HG03565 (cell line): ENCODE results near the gene CNTNAP2.
"Not testable (repeated sequence)": the region's sequence is repeated elsewhere in the genome, so short reads cannot be mapped to it uniquely, and the experiment has no call there.

ENCODE experiments used
- ATAC-seq: cut with Tn5 transposase; IDR thresholded peaks from one replicate; pipeline ENCODE4 v1.9.1; 2021; ENCODE audit warnings: mild to moderate bottlenecking, moderate library complexity; ENCODE audit not compliant: unreplicated experiment

The CNTNAP2 gene

DNA sequence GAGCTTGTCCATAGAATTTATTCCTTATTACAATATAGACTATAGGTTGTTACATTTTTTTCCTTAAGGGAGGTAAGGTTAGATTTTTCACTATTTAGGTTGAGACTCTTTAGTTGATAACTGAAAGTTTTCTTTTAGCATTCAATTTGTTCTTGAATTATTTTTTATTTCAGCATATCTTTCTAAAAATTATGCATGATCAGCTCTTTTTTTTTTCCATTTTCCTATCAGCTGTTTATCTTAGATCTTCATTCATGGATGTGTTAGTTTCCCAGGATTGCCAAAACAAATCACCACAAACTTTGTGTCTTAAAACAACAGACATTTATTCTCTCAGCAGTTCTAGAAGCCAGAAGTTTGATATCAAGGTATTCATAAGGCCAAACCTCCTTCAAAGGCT is 1558.1 kb downstream of the CNTNAP2 start:
- no peak for ATAC-seq

DNA sequence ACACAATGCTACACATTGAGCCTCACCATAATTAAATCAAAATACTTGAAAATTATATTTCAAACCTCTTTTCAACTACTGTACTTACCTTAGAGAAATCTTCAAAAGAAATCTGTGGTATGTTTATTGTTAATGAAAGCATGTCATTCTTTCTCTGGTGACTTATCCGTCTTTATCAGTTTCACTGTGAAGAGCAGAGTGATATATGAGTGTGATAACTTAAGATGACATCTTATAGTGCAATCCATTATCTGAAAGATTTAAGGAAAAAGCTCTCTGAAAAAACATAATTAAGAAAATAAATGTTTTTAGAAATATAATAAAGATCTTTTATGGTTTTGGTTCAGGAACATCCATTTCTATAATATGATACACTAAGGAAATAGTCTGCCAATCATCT is 1562.3 kb downstream of the CNTNAP2 start:
- ATAC-seq: no peak

DNA sequence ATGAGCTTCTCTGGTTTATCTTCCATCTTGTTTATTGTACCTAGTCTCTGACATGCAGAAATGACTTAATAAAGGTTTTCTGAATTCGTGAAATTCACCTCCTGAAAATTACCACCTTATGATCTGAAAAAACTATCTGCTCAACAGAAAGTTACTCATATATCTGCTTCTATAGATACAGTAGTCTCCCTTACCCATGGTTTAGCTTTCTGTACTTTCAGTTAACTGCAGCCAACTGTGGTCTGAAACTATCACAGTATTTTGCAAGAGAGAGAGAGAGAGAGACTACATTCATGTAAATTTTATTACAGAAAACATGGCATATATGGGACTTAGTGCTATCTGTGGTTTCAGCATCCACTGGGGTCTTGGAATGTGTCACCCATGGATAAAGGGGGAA is 1564.9 kb downstream of the CNTNAP2 start:
- no peak for ATAC-seq

DNA sequence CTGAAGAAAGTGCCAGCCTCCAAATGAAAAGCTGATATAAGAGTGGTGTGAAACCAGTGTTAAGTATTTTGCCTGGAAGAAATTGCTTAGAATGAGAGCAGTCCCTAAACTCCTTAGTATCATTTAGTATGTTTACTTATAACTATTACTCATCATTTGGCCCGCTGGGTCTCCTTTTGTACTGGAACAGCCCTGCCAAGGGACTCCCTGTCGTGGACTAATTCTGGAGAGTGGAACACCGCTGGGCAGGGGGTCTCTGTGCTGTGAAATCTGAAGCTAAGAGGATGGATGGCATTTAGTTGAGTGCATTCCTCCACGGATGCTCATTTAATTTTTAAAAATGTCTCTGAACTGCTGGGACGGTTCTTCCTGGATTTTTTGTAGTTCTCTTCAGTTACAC is 1584.1 kb downstream of the CNTNAP2 start:
- no peak for ATAC-seq

DNA sequence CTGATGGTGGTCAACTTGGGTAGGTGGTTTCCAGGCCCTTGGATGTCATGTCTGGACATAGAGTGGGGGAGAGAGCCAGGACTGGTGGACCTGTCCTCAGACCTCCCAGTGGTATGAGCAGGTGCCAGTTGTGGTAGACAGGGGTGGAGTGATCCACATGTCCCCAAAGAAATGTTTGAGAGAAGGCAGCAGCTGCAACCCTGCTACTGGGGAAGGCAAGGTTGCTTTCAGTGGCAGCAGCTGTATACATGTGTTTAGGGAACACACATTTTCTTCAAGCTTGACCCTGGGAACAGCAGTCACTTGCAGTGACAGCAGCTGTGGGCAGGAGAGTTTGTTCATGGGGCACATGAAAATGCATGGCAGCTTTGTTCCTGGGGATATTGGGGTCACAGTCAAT is 1591.3 kb downstream of the CNTNAP2 start:
- ATAC-seq: no peak

DNA sequence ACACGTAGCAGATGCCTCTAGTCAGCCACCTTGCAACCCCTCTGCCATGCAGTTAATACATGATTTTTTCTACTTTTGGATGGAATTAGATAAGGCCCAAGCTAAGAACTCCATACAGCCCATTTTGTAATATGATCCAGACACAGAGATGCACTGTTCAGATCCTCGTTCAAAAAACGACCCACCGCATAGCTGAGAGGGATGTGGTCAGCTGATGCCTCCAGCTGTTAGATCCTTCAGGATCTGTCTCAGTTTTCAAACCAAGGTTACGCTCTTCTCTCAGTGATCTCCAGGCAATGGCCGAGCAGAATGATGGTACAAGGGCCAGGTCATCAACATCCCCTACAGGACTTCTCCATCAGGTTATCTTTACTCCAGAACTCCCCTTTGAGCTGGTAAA is 1592.3 kb downstream of the CNTNAP2 start:
- no peak for ATAC-seq

DNA sequence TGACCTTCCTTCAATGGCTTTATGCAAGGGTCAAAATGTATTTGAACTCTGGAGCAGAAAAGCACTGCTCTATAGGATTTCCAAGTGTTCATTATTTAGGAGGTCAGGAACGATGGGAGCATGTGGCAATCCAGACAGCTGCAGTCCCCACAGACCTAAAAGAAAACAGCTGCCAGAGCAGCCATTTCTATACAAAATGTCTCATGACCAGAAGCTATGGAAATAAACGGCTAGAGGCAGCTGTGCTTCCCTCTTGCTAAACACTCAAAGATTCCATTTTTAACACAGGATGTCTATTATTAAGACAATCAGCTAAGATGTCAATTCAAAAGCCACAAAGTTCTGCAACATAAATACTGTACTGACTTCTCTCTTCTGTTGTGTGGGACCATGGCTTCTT is 1594.8 kb downstream of the CNTNAP2 start:
- no peak for ATAC-seq

DNA sequence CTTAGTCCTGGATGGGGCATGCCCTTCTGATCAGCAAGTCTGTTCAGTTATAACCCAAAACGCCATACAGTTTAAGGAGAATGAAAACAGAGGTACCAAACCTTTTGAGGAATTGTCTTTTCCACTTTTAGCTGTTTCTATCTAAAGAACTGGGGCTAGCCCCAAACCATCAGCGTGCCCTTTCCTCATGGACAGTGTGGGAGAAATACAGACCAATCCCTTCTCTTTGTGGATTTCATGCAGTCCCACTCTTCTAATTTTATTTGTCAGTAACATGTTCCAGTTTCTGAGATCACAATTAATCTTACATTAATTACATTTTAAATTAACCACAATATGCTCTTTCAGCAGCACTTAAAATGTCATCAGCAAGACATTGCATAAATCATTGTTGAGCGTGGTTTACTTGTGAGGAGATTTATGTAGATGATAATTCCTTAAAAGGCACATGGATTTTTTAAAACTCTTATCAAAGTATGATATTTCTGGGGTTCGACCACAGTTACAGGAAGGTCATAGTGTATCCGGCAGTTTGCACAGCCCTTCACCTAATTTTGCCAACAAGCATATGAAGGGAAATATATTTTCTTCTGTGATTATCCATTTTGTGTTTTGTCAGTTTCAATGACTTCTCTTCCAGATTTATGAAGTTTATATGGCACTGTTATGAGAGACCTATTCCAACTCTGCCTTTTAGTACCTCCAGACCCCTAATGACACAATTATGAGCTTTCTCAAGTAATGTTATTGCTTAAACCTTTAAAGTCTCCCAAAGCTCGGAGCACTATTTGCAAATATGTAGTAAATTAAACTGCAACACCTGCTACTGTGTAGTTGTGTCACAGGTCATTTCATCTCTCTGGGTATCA is 1605.6 kb downstream of the CNTNAP2 start:
- no peak for ATAC-seq

DNA sequence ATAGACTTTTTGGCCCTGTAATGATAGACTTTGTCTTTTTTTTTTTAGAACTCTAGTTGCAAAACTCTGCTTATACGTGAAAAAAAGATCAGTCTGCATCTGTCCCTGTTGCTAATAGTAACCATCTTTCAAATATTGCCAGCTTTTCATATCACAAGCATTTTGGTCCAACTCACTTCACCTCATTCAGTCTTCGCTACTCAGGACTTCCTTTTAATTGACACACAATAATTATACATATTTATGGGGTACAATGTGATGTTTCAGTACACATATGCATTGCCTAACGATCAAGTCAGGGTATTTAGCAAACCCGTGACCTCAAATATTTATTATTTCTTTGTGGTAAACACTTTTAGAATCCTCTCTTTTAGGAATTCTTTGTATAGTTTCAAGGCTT is 1606.9 kb downstream of the CNTNAP2 start:
- no peak for ATAC-seq

DNA sequence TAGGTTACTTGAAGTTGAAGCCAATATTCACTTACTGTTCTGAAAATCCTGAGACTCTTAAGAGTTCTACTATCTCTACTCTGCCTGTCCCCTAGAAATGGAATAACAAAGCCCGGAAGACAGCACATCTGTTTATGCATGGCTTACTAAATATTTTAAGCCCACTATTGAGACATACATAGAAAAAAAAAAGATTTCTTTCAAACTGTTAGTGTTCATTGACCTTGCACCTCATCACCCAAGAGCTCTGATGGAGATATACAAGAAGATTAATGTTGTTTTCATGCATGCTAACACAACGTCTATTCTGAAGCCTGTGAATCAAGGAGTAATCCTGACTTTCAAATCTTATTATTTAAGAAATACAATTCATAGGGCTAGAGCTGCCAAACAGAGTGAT is 1614.7 kb downstream of the CNTNAP2 start:
- no peak for ATAC-seq

DNA sequence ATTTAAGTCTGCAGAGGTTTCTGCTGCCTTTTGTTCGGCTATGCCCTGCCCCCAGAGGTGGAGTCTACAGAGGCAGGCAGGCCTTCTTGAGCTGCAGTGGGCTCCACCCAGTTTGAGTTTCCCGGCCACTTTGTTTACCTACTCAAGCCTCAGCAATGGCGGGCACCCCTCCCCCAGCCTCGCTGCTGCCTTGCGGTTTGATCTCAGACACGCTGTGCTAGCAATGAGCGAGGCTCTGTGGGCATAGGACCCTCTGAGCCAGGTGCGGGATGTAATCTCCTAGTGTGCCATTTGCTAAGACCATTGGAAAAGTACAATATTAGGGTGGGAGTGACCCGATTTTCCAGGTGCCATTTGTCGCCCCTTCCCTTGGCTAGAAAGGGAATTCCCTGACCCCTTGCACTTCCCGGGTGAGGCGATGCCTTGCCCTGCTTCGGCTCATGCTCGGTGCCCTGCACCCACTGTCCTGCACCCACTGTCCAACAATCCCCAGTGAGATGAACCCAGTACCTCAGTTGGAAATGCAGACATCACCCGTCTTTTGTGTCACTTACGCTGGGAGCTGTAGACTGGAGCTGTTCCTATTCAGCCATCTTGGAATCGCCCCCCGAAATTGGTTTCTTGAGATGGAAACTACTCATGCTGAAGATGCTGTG is 1621.1 kb downstream of the CNTNAP2 start:
- not testable (repeated sequence) for ATAC-seq

DNA sequence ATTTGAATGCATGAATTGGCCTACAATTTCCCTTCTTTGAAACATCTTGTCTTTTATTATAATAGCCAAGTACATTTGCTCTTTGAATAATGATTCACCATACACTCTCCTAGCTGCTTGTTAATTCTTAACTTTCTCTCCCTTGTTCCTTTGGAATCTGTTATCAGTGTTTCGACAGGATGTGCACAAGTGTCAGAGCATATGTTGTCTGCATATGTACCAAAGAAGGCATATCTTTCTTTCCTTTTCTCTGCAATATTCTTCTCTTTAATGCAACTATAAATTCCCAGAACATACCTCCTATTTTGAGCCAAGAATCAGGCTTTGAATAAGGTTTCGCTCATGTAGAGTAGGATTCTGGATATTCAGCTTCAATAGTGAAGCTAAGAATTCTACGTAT is 1625.7 kb downstream of the CNTNAP2 start:
- ATAC-seq: no peak

DNA sequence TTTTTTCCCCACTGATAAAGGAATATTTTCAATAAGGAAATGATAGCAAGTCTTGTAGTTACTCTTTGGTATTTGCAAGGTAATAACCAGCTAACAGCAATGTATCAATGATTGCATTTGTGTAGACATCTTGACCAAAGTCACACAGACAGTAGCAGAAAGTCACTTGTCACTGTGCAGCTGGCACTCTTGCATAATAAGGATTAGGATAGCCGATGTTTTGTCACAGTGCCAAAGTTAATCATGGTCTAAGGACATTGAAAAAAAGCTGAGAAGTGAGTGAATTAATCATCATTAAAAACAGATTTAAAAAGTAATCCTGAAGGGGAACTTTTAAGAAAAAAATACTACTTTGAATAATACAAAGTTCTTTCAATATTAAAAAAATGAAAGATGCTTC is 1639.7 kb downstream of the CNTNAP2 start:
- ATAC-seq: no peak

DNA sequence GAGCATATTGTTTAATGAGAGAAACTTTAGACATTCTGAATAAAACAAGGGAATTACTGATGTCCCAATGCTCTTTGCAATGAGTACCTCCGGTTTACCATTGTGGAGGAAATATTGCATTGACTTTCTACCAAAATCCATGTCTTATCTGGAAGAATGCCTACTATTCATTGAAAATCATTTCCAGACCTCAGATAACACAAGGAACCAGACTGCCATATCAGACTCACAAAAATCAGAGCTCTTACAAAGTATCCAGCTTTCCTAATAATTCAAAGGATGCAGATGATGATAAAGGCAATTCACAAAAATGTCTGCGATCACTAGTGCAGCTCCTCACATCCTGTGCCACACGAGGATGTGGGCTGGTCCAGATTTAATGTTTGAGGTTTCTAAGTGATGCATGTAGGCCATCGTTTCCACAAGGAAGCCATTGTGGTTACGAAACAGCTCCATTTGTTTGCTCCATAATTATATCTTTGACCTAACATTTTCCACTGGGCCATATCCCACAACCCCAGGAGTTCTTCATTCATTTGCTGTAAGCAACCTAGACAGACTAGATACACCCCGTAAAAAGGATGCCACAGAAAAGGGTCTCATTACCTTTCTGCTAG is 1642.8 kb downstream of the CNTNAP2 start:
- ATAC-seq: no peak

DNA sequence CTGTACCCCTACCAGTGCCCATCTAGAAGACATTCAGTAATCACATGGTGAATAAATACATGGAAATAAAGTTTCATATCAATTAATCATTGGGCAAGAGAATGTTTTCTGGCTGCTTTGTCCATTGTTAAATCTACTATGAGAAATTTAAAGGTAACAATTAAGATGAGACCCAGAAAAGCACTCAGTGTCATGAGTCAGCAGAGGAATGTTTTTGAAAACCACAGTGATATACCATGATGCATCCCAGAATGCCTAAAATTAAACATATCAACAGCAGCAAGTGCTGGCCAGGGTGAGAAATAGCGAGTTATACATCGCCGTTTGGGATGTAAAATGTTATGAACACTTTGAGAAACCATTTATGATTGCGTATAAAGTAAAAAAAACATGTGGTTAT is 1648.7 kb downstream of the CNTNAP2 start:
- no peak for ATAC-seq

DNA sequence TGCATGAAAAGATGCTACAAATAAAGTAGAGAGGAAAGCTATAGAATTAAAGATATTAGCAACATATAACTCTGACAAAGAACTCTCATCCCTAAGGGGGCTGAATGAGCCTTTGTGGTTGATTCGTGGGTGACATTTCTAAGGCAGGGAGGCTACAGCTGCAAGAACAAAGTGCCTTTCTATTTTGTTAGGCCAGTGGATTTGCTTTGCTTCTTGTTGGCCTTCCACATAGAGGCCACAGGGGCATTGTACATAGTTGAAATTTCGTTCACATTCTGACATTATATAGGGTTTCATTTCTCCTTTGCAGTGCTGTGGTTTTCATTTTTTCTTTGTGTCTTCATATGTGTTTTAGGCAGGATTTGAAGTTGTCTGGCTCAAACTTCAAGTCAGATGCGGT is 1654.7 kb downstream of the CNTNAP2 start:
- peak; percentile 51 for ATAC-seq

DNA sequence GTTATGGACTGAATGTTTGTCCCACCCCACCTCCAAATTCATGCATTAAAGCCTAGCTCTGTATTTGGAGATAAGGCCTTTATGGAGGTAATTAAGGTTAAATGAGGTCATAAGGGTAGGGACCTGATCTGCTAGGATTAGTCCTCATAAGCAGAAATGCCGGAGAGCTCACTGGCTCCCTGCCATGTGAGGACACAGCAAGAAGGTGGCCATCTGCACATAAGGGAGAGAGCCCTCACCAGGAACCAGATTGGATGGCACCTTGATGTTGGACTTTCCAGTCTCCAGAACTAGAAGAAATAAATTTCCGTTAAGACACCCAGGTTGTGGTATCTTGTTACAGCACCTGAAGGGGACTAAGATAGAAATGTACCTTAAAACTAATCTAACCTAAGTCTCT is 1657.9 kb downstream of the CNTNAP2 start:
- ATAC-seq: no peak

DNA sequence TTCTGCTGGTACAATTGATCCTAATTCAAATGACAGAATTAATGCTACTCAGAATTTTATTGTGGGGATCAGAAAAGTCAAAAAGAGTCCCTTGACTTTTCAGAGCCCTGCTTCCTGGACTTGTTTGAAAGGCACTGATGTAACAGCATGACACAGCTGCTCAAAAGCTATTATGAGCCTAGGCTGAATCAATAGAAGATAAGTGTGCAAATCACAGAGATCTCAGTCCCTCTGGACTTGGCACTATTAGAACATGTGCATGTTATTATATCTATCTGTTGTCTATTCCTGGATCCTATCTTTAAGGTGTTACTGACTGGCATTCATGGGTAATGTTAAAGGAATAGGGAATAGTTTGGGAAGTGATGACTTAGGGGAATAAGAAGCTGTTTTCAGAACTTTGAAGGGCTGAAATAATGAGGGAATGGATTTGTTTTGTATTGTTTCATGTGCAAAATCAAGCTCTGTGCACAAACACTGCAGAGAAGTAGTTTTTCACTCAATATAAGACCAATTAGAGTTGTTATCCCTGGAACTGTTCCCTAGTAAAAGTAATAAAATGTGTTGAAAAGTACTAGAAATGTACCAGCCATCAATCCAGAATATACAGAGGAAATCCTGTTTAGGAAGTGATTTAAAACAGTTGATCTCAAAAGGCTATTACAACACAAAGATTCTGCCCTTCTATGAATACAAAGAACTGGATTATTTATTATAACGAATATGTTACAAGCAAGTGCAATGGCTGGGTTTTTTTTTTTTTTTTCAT is 1659.1 kb downstream of the CNTNAP2 start:
- no peak for ATAC-seq

DNA sequence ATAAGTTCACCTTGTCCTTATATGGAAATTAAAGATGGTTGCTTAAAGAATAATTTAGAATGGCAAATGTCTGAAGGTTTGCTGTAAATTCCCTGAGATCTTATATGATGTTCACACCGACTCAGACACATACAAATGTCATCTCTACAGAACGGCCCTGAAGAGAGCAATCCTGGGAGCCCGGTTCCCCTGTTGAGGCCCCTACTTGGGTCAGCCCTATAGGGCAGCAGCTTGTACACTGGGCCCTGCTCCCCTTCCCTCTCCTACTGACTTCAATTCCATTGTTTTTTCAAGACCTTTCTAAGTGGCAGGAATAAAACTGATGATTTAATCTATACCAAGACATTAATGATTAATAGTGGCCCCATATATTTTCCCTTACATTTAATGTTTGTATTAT is 1660.7 kb downstream of the CNTNAP2 start:
- no peak for ATAC-seq

DNA sequence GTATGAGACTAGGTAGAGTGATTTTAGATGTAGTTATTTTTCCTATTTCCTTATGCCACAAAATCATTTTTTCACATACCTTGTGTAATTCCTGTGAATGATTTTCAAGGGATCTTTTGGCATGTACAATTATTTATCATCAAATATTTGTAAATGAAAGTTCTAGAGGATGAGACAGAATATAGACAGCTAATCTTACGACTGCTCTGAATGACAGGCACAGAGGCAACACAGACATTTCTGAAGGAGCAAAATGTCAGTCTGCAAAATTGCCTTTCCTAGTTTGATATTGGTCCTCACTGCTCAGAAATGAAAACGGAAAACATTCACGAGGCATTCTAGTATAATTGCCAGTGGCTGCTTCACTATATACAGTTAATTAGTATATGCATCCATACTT is 1663.3 kb downstream of the CNTNAP2 start:
- no peak for ATAC-seq

DNA sequence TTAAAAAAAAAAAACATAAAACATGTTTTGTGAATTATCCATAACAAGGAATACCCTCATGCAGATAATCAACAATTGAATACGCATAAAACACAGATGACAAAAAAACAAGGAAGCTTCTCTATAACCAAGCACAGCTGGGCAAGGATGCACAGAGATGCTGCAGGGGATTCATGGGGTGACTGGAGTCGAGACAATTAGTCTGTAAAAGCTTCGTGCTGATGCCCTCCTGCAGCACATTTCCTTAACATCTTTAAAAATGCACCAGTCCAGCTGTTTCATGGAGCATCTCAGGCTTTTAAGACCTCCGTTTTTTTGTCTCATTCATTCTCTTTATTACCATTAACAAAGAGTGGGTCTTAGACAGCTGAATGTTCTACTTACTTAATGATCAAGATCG is 1680.0 kb downstream of the CNTNAP2 start:
- ATAC-seq: no peak
